Heart right ventricle (tissue), 16 donors: ENCODE data around the gene NIPAL3. TPM values are rescaled to one million over a fixed set of nuclear protein-coding genes. Genes with fewer than 3 reads are reported as not detected.

Experiments used
- ATAC-seq, 8 donors: fragments of 200-7000 bp; cut with Tn5 transposase; one replicate each; pipeline ENCODE4 v1.9.1; 2020; ENCODE audit warnings: mild to moderate bottlenecking in 8 of 8, moderate library complexity in 8 of 8, moderate number of reproducible peaks in 1 of 8
- DNase-seq, 2 donors: peaks; one replicate each; pipeline ENCODE4 v3.0.0-alpha.2; 2020
- H3K27ac ChIP-seq, 10 donors: fragments of 200-600 bp; sonication (generic) in 2 of 10; one replicate each; pipeline versions ENCODE4 v1.5.0 to v1.8.0; 2020 to 2022; ENCODE audit warnings: mild to moderate bottlenecking in 3 of 10
- H3K27me3 ChIP-seq, 7 donors: fragments of 200-600 bp; one replicate each; pipeline ENCODE4 v1.8.0; 2021 to 2022; ENCODE audit warnings: mild to moderate bottlenecking in 2 of 7
- H3K36me3 ChIP-seq, 9 donors: fragments of 200-600 bp; sonication (generic) in 1 of 9; one replicate each; pipeline versions ENCODE4 v1.5.0 to v1.8.0; 2020 to 2022; ENCODE audit warnings: mild to moderate bottlenecking in 2 of 9
- H3K4me1 ChIP-seq, 9 donors: fragments of 200-600 bp; sonication (generic) in 1 of 9; one replicate each; pipeline versions ENCODE4 v1.5.0 to v1.8.0; 2020 to 2022; ENCODE audit warnings: mild to moderate bottlenecking in 4 of 9
- H3K4me3 ChIP-seq, 10 donors: fragments of 200-600 bp; sonication (generic) in 2 of 10; one replicate each; pipeline versions ENCODE4 v1.5.0 to v1.8.0; 2020 to 2022; ENCODE audit warnings: mild to moderate bottlenecking in 7 of 10, moderate library complexity in 2 of 10
- H3K9me3 ChIP-seq, 11 donors: fragments of 200-600 bp in 10 of 11; sonication (generic) in 2 of 11; one replicate each; pipeline versions ENCODE4 v1.5.0 to v1.8.0; 2013 to 2022; ENCODE audit warnings: mild to moderate bottlenecking in 2 of 11, control low read depth in 1 of 11, moderate library complexity in 1 of 11
- WGBS, 2 donors: extraction: QIAGEN DNeasy Blood & Tissue Kit; methylation state at CpG; one replicate each; pipeline ENCODE4 v1.1.7; 2013; ENCODE audit warnings: inconsistent platforms in 1 of 2; 5-methylcytosine and 5-hydroxymethylcytosine counted together
- intact Hi-C, 10 donors: fragments of 100-400 bp; cut with DNase I; formaldehyde crosslinking; loops; one replicate each; pipeline versions ENCODE4 v1.11.1 to v1.14.2; 2022
- polyA plus RNA-seq, 2 donors: library from polyadenylated mRNA; stranded (reverse); fragments of 200-250 nt; gene quantifications; one replicate each; pipeline ENCODE4 v1.2.3, GENCODE V29; 2013
- total RNA-seq, 10 donors: library from RNA; stranded (reverse); fragmentation: NEBNext Ultra II Directional in 3 of 10; extraction: Animal tissue kit (Norgen Biotek cat#: 25700) in 3 of 10; gene quantifications; one replicate each; pipeline versions ENCODE4 v1.2.1 to v1.2.4, GENCODE V29; 2021 to 2023
- TF ChIP-seq, protein P1 (sequence below), 9 donors: fragments of 200-600 bp; sonication (generic) in 2 of 9; IDR thresholded peaks; one replicate each; pipeline versions ENCODE4 v1.5.0 to v1.8.0; 2021 to 2022; ENCODE audit warnings: antibody characterized with exemption in 9 of 9, mild to moderate bottlenecking in 5 of 9, moderate library complexity in 1 of 9
- donor health status: Arrhythmogenic right ventricular cardiomyopathy.
- donor health status: ischemic (EF 13 %, LVEDD 7.1; RV severe dilation, severe dysfunction).
- donor health status: healthy with polysubstance abuse.
- donor health status: DM: no; HTN: yes; CAD: no.
- donor health status: DM: no; HTN: no; CAD: no.
- donor health status: ischemic (EF 25% LVEDD 6.9; RV normal size, moderate dysfunction).
- donor health status: ischemic (EF 25% LVEDD 5.7; RV mildly dilated, moderate dysfunction).
- donor health status: healthy.
- donor health status: DM: yes; HTN: yes; CAD: no.
- donor health status: Ischemic cardiomyopathy.
- donor health status: ischemic (EF 35%, LVEDD 5.7; RV mildly dilated, moderate dysfunction).
- donor health status: nonischemic (EF 11% LVEDD 7.7; RV severe dilation, severe dysfunction).
- donor health status: DM: yes; HTN: yes; CAD: no.
- donor health status: PGD.
- donor health status: ischemic (EF 29% LVEDD 5.4; RV normal size, mild dysfunction).
- donor health status: nonischemic (EF 23%, LVEDD 6.1; RV moderate dilation, normal function).

Gene NIPAL3
- total and polyA plus RNA-seq, 12 donors: 5.3 to 44.9 (median 26.5) TPM

DNA sequence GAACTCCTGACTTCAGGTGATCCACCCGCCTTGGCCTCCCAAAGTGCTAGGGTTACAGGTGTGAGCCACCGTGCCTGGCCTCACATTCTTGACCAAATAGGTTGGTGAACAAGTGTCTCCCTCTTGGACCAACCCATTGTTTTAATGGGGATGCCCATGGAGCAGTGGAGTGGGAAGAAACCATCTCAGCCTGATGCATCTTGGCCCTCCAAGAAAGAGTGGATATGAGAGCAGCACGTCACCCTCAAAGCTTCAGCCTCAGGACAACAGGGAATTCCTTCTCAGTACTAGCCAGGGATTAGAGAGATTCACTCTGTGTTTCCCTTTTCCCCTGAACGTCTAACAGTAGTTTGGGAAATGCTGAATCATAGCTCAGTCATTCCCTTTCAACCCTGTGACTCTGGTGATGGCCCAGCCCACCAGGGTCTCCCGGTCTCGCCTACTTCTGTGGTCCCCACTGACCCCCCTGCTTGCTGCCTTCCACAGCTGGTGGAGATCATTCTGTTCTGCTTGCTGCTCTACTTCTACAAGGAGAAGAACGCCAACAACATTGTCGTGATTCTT is 37.4 kb downstream of the NIPAL3 start:
- WGBS, 2 donors: 90 to 91% methylated on average over 8 of the region's 8 CpGs
- DNase-seq (no peak), ATAC-seq (no peak)
- H3K9me3 ChIP-seq: no peaks in the 10 kb centered on the region
- TF ChIP-seq, protein P1, sequence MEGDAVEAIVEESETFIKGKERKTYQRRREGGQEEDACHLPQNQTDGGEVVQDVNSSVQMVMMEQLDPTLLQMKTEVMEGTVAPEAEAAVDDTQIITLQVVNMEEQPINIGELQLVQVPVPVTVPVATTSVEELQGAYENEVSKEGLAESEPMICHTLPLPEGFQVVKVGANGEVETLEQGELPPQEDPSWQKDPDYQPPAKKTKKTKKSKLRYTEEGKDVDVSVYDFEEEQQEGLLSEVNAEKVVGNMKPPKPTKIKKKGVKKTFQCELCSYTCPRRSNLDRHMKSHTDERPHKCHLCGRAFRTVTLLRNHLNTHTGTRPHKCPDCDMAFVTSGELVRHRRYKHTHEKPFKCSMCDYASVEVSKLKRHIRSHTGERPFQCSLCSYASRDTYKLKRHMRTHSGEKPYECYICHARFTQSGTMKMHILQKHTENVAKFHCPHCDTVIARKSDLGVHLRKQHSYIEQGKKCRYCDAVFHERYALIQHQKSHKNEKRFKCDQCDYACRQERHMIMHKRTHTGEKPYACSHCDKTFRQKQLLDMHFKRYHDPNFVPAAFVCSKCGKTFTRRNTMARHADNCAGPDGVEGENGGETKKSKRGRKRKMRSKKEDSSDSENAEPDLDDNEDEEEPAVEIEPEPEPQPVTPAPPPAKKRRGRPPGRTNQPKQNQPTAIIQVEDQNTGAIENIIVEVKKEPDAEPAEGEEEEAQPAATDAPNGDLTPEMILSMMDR (IDR thresholded peaks at IDR 0.05): no peak
- H3K27ac ChIP-seq: no peak overlapping the region
- no peaks in the 10 kb centered on the region for H3K27me3 ChIP-seq
- H3K36me3 ChIP-seq: peaks cover 0 to 99% (median 13%) of the 10 kb centered on the region in 9 donors
- intact Hi-C loops: loop anchor here in 1 of 10 donors (5.0 kb wide), 1 partner anchor 49 kb away; the partner anchor contains the start of gene RCAN3
- no peaks in the 10 kb centered on the region for H3K4me1 ChIP-seq
- no peak overlapping the region for H3K4me3 ChIP-seq

DNA sequence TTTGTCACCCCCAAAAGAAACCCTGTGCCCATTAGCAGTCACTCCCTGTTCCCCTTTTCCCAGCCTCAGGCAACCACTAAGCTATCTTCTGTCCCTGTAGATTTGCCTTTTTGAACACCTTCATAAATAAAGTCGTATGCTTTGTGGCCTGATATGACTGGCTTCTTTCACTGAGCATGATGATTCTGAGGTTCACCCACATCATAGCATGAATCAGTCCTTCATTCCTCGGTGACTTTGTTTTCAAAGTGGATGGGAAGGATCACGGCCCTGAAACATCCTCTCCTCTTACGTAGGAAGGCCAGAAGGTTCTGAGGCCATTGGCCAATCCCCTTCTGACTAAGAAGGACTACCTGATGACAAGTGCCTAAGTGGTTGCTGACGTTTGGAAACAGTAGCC is 39.1 kb downstream of the NIPAL3 start:
- 77 to 78% methylated on average over 5 of the region's 5 CpGs for WGBS, 2 donors
- Histone ChIP-seq H3K27me3 (no peaks in the 10 kb centered on the region), H3K36me3 (peaks cover 0 to 95% (median 16%) of the 10 kb centered on the region in 9 donors), H3K4me3 (no peak overlapping the region), H3K4me1 (no peaks in the 10 kb centered on the region), H3K27ac (no peak overlapping the region), H3K9me3 (no peaks in the 10 kb centered on the region)
- intact Hi-C loops: loop anchor here in 1 of 10 donors (5.0 kb wide), 1 partner anchor 48 kb away; the partner anchor contains the start of gene RCAN3
- DNase-seq (no peak), ATAC-seq (no peak)
- TF ChIP-seq, protein P1 (IDR thresholded peaks at IDR 0.05): no peak

DNA sequence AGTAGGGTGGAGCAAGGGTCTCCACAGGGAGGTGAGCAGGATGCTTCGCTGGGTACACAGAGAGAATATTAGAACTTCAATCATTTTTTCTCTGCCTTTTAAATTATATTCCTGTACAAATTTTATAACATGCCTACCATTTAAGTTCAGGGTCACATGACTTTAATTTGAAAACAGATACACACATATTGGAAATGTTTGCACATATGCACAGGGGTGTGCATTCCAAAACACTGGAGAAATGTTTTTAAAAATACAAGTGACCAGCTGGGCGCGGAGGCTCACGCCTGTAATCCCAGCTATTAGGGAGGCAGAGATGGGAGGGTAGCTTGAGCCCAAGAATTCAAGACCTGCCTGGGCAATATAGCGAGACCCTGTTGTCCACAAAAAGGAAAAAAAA is 39.7 kb downstream of the NIPAL3 start:
- Histone ChIP-seq H3K4me1 (no peaks in the 10 kb centered on the region), H3K4me3 (no peak overlapping the region), H3K27ac (no peak overlapping the region), H3K27me3 (no peaks in the 10 kb centered on the region), H3K36me3 (peaks cover 0 to 96% (median 19%) of the 10 kb centered on the region in 9 donors), H3K9me3 (no peaks in the 10 kb centered on the region)
- no peak for DNase-seq
- WGBS, 2 donors: 96 to 98% methylated on average over 5 of the region's 5 CpGs
- ATAC-seq: no peak
- intact Hi-C loops: no loop called here
- TF ChIP-seq, protein P1 (IDR thresholded peaks at IDR 0.05): no peak

DNA sequence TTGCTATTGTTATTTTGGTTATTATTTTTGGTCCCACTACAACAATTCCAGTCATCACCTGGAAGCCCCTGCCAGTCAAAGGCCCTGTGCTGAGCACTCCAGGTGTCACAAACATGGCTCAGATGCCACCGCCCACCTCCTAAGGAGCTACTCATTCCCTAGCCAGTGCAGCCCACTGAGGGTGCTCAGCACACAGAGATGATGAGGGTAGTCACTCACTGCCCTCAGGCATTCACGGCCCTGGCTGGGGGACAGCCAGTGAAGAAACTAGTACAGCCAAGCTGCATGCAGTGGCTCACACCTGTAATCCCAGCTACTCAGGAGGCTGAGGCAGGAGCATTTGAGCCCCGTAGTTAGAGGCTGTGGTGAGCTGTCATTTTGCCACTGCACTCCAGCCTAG is 42.3 kb downstream of the NIPAL3 start:
- Histone ChIP-seq H3K4me1 (no peaks in the 10 kb centered on the region), H3K4me3 (no peak overlapping the region), H3K36me3 (peaks cover 0 to 91% (median 21%) of the 10 kb centered on the region in 9 donors), H3K27ac (no peak overlapping the region), H3K27me3 (no peaks in the 10 kb centered on the region), H3K9me3 (peaks cover 0 to 10% (median 0%) of the 10 kb centered on the region in 11 donors)
- TF ChIP-seq, protein P1 (IDR thresholded peaks at IDR 0.05): no peak
- ATAC-seq (no peak), DNase-seq (no peak)
- intact Hi-C loops: no loop called here
- 91 to 93% methylated on average over 3 of the region's 3 CpGs for WGBS, 2 donors
